ENCODE data around the gene ZNF423.

DNA sequence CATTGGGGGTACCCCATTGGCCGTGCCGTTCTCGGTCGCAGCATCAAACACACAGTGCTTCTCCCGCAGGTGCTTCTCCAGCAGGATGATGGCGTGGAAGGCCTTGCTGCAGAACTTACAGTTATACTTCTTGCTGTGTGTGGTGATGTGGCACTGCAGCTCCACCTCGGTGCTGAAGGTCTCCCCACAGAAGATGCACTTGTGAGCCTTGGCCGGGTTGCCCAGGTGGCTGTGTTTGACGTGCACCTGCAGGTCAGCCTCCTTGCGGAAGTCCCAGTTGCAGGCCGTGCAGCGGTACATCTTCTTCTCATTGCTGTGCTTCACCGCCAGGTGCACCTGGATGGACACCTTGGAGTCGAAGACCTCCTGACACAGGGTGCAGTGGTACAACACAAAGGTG lies 219.3 kb downstream of the ZNF423 start:
- TF ChIP-seq EZH2 (IDR thresholded peaks at IDR 0.05; ENCODE audit: low read depth, unreplicated experiment) (no peak), POLR2AphosphoS5 (IDR thresholded peaks at IDR 0.05; ENCODE audit: low read depth) (no peak), JUNB (IDR thresholded peaks at IDR 0.05; ENCODE audit: unreplicated experiment) (no peak), EZH2phosphoT487 (IDR thresholded peaks at IDR 0.05; ENCODE audit: unreplicated experiment) (no peak), STAT1 (IDR thresholded peaks at IDR 0.05; ENCODE audit: unreplicated experiment) (no peak), ZNF331 (CRISPR knock-in tag; IDR thresholded peaks at IDR 0.05; ENCODE audit: low read depth) (no peak), CREB1 (CRISPR knock-in tag; IDR thresholded peaks at IDR 0.05; ENCODE audit: low read depth) (no peak), NANOG (IDR thresholded peaks at IDR 0.05; ENCODE audit: borderline replicate concordance) (no peak), ZNF114 (CRISPR knock-in tag; IDR thresholded peaks at IDR 0.05) (no peak)
- TF ChIP-seq, protein P1, sequence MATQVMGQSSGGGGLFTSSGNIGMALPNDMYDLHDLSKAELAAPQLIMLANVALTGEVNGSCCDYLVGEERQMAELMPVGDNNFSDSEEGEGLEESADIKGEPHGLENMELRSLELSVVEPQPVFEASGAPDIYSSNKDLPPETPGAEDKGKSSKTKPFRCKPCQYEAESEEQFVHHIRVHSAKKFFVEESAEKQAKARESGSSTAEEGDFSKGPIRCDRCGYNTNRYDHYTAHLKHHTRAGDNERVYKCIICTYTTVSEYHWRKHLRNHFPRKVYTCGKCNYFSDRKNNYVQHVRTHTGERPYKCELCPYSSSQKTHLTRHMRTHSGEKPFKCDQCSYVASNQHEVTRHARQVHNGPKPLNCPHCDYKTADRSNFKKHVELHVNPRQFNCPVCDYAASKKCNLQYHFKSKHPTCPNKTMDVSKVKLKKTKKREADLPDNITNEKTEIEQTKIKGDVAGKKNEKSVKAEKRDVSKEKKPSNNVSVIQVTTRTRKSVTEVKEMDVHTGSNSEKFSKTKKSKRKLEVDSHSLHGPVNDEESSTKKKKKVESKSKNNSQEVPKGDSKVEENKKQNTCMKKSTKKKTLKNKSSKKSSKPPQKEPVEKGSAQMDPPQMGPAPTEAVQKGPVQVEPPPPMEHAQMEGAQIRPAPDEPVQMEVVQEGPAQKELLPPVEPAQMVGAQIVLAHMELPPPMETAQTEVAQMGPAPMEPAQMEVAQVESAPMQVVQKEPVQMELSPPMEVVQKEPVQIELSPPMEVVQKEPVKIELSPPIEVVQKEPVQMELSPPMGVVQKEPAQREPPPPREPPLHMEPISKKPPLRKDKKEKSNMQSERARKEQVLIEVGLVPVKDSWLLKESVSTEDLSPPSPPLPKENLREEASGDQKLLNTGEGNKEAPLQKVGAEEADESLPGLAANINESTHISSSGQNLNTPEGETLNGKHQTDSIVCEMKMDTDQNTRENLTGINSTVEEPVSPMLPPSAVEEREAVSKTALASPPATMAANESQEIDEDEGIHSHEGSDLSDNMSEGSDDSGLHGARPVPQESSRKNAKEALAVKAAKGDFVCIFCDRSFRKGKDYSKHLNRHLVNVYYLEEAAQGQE (IDR thresholded peaks at IDR 0.05; ENCODE audit: unreplicated experiment): no peak
- TF ChIP-seq, protein P2, sequence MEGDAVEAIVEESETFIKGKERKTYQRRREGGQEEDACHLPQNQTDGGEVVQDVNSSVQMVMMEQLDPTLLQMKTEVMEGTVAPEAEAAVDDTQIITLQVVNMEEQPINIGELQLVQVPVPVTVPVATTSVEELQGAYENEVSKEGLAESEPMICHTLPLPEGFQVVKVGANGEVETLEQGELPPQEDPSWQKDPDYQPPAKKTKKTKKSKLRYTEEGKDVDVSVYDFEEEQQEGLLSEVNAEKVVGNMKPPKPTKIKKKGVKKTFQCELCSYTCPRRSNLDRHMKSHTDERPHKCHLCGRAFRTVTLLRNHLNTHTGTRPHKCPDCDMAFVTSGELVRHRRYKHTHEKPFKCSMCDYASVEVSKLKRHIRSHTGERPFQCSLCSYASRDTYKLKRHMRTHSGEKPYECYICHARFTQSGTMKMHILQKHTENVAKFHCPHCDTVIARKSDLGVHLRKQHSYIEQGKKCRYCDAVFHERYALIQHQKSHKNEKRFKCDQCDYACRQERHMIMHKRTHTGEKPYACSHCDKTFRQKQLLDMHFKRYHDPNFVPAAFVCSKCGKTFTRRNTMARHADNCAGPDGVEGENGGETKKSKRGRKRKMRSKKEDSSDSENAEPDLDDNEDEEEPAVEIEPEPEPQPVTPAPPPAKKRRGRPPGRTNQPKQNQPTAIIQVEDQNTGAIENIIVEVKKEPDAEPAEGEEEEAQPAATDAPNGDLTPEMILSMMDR (conservative IDR thresholded peaks at IDR 0.05; ENCODE audit: low read depth in 2 of 2): no peak
- TF ChIP-seq, protein P3, sequence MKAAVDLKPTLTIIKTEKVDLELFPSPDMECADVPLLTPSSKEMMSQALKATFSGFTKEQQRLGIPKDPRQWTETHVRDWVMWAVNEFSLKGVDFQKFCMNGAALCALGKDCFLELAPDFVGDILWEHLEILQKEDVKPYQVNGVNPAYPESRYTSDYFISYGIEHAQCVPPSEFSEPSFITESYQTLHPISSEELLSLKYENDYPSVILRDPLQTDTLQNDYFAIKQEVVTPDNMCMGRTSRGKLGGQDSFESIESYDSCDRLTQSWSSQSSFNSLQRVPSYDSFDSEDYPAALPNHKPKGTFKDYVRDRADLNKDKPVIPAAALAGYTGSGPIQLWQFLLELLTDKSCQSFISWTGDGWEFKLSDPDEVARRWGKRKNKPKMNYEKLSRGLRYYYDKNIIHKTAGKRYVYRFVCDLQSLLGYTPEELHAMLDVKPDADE (IDR thresholded peaks at IDR 0.05): no peak
- TF ChIP-seq, protein P4, sequence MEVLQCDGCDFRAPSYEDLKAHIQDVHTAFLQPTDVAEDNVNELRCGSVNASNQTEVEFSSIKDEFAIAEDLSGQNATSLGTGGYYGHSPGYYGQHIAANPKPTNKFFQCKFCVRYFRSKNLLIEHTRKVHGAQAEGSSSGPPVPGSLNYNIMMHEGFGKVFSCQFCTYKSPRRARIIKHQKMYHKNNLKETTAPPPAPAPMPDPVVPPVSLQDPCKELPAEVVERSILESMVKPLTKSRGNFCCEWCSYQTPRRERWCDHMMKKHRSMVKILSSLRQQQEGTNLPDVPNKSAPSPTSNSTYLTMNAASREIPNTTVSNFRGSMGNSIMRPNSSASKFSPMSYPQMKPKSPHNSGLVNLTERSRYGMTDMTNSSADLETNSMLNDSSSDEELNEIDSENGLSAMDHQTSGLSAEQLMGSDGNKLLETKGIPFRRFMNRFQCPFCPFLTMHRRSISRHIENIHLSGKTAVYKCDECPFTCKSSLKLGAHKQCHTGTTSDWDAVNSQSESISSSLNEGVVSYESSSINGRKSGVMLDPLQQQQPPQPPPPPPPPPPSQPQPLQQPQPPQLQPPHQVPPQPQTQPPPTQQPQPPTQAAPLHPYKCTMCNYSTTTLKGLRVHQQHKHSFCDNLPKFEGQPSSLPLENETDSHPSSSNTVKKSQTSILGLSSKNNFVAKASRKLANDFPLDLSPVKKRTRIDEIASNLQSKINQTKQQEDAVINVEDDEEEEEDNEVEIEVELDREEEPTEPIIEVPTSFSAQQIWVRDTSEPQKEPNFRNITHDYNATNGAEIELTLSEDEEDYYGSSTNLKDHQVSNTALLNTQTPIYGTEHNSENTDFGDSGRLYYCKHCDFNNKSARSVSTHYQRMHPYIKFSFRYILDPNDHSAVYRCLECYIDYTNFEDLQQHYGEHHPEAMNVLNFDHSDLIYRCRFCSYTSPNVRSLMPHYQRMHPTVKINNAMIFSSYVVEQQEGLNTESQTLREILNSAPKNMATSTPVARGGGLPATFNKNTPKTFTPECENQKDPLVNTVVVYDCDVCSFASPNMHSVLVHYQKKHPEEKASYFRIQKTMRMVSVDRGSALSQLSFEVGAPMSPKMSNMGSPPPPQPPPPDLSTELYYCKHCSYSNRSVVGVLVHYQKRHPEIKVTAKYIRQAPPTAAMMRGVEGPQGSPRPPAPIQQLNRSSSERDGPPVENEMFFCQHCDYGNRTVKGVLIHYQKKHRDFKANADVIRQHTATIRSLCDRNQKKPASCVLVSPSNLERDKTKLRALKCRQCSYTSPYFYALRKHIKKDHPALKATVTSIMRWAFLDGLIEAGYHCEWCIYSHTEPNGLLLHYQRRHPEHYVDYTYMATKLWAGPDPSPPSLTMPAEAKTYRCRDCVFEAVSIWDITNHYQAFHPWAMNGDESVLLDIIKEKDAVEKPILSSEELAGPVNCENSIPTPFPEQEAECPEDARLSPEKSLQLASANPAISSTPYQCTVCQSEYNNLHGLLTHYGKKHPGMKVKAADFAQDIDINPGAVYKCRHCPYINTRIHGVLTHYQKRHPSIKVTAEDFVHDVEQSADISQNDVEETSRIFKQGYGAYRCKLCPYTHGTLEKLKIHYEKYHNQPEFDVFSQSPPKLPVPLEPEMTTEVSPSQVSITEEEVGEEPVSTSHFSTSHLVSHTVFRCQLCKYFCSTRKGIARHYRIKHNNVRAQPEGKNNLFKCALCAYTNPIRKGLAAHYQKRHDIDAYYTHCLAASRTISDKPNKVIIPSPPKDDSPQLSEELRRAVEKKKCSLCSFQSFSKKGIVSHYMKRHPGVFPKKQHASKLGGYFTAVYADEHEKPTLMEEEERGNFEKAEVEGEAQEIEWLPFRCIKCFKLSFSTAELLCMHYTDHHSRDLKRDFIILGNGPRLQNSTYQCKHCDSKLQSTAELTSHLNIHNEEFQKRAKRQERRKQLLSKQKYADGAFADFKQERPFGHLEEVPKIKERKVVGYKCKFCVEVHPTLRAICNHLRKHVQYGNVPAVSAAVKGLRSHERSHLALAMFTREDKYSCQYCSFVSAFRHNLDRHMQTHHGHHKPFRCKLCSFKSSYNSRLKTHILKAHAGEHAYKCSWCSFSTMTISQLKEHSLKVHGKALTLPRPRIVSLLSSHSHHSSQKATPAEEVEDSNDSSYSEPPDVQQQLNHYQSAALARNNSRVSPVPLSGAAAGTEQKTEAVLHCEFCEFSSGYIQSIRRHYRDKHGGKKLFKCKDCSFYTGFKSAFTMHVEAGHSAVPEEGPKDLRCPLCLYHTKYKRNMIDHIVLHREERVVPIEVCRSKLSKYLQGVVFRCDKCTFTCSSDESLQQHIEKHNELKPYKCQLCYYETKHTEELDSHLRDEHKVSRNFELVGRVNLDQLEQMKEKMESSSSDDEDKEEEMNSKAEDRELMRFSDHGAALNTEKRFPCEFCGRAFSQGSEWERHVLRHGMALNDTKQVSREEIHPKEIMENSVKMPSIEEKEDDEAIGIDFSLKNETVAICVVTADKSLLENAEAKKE (CRISPR knock-in tag; IDR thresholded peaks at IDR 0.05): no peak
